ENCODE data around the gene NLGN2. TPM values are rescaled to one million over a fixed set of nuclear protein-coding genes. Genes with fewer than 3 reads are reported as not detected.

NLGN2 gene
- total and polyA plus RNA-seq, 5 experiments from 2014 or later: 0.03 to 14.7 (median 0.23) TPM

GRCh38 chr17:7440113-7440833, 32.6 kb downstream of the NLGN2 start:
- Mint-ChIP-seq H3K27me3 (peaks cover 9 to 65% (median 30%) of the 10 kb centered on the region in 5 donors), H3K4me3 (peak overlapping the region; percentile 80 to 95 (median 86)), H3K27ac (peak overlapping the region in 8 of 10 donors; percentile 3 to 81 (median 74)), H3K9me3 (no peaks in the 10 kb centered on the region), H3K4me1 (peaks cover 27 to 51% (median 42%) of the 10 kb centered on the region in 4 donors), H3K36me3 (no peaks in the 10 kb centered on the region)
- ATAC-seq (no peak), DNase-seq (peak in 5 of 10 donors; percentile 21 to 44 (median 29))
- POLR2A ChIA-PET: interaction anchor here (0.7 to 8.3 kb wide), 12 partner anchors 8 to 396 kb away, joined by 3 to 133 read pairs (median 4); partner anchors contain the start of genes ACAP1, POLR2A, TMEM95 and ZBTB4

GRCh38 chr17:7440834-7441195, 33.2 kb downstream of the NLGN2 start:
- peak overlapping the region in 8 of 10 donors; percentile 80 to 95 (median 86) for H3K4me3 Mint-ChIP-seq
- no peaks in the 10 kb centered on the region for H3K9me3 Mint-ChIP-seq
- H3K36me3 Mint-ChIP-seq: no peaks in the 10 kb centered on the region
- ATAC-seq (no peak), DNase-seq (no peak)
- POLR2A ChIA-PET: interaction anchor here (0.7 to 8.3 kb wide), 10 partner anchors 13 to 395 kb away, joined by 3 to 133 read pairs (median 4); partner anchors contain the start of genes ACAP1, POLR2A and ZBTB4
- H3K4me1 Mint-ChIP-seq: peaks cover 32 to 54% (median 46%) of the 10 kb centered on the region in 4 donors
- H3K27me3 Mint-ChIP-seq: peaks cover 12 to 70% (median 34%) of the 10 kb centered on the region in 5 donors
- H3K27ac Mint-ChIP-seq: peak overlapping the region in 1 of 10 donors; percentile 34

DNA sequence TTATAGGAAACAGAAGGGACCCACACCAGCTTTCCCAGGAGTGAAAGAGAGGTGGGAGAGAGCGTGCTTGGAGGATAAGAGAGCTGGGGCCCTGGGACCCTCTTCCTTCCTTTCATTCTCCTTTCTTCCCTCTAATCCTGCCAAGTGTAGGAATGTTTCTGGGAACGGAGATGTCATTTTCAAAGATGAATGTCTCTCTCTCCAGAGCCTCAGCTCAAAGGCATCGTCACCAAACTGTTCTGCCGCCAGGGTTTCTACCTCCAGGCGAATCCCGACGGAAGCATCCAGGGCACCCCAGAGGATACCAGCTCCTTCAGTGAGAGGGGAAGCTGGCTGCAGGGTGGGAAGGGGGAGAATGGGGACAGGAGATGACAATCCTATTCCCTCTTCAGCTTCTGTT, 33.6 kb downstream of the NLGN2 start:
- Mint-ChIP-seq H3K4me1 (peaks cover 30 to 55% (median 46%) of the 10 kb centered on the region in 4 donors), H3K27ac (no peak overlapping the region), H3K36me3 (no peaks in the 10 kb centered on the region), H3K27me3 (peaks cover 13 to 75% (median 37%) of the 10 kb centered on the region in 5 donors), H3K9me3 (no peaks in the 10 kb centered on the region), H3K4me3 (peak overlapping the region in 1 of 10 donors; percentile 39)
- ATAC-seq: no peak
- DNase-seq: no peak
- POLR2A ChIA-PET: interaction anchor here (0.7 to 8.3 kb wide), 8 partner anchors 13 to 105 kb away, joined by 3 to 133 read pairs (median 4); partner anchors contain the start of genes ACAP1, POLR2A and ZBTB4

GRCh38 chr17:7442142-7442541, 34.5 kb downstream of the NLGN2 start:
- ATAC-seq: no peak
- H3K36me3 Mint-ChIP-seq: no peaks in the 10 kb centered on the region
- H3K4me3 Mint-ChIP-seq: peak overlapping the region in 5 of 10 donors; percentile 1 to 36 (median 23)
- H3K27ac Mint-ChIP-seq: peak overlapping the region in 2 of 10 donors; percentile 7 to 53
- POLR2A ChIA-PET: interaction anchor here (1.5 to 8.3 kb wide), 4 partner anchors 12 to 49 kb away, joined by 3 to 133 read pairs (median 28); partner anchors contain the start of genes POLR2A and ZBTB4
- H3K9me3 Mint-ChIP-seq: no peaks in the 10 kb centered on the region
- peaks cover 16 to 80% (median 38%) of the 10 kb centered on the region in 5 donors for H3K27me3 Mint-ChIP-seq
- peaks cover 29 to 50% (median 44%) of the 10 kb centered on the region in 4 donors for H3K4me1 Mint-ChIP-seq
- no peak for DNase-seq

DNA sequence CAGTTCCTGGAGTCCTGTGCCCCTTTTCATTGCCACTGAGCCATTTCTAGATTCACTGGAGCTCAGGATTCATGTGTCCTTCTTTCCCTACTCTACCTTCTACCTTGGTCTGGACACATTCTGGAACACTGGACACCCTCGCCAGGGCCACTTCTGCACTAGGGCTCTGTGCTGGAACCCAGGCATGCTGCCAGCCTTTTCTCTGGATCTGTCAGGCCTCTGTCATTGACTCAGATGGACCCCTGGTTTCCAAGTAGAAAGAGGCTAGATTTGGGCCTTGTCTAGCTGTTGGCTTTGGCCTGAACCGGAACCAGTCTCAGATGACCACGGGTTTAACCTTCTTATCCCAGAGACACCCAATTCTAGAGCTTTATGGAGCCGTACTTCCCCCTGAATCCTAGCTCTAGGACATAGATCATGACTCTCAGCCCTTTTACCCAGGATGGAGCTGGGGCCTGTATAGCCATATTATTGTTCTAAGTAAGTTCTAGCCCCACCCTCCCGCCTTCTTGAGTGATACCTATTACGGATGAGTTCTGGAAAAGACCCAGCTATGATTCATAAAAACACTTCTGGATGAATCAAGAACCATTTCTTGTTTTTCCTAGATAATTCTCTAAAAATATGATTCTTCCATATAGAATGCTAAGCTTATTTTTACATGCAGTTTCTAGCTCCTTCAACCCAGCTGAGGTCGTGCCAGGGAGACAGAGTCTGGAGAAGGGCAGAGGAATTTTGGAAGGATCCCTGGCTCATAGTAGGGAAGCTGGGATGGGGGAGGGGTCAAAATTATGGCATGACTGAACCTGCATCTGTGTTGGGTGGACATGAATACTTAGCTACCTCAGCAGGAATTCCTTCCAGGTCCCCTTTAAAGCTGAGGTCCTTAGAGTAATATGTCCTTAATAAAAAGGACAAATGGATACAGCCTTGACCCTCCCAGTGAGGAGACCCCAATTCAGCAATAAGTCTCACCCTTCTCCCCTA, 36.1 kb downstream of the NLGN2 start:
- POLR2A ChIA-PET: interaction anchor here (0.6 to 5.7 kb wide), 8 partner anchors 8 to 135 kb away, joined by 3 to 74 read pairs (median 18); partner anchors contain the start of genes POLR2A, SLC35G6, TMEM102 and ZBTB4

GRCh38 chr17:7444682-7445618, 37.3 kb downstream of the NLGN2 start, which contains the start of gene CHRNB1:
Gene CHRNB1, plus strand, starts transcription at chr17:7445061. Its CDS starts 67 bp downstream, at chr17:7445128.
- peak within 1 kb of the TSS in 8 of 10 donors; percentile 7 to 91 (median 62) for H3K27ac Mint-ChIP-seq
- peak within 1 kb of the TSS; percentile 75 to 94 (median 86) for H3K4me3 Mint-ChIP-seq
- H3K36me3 Mint-ChIP-seq: peaks cover 0 to 4% (median 0%) of the 10 kb centered on the region in 3 donors
- H3K9me3 Mint-ChIP-seq: no peaks in the 10 kb centered on the region
- peaks cover 19 to 33% (median 28%) of the 10 kb centered on the region in 4 donors for H3K4me1 Mint-ChIP-seq
- peak; percentile 32 to 38 for ATAC-seq
- DNase-seq: peak in 2 of 10 donors; percentile 23 to 24
- POLR2A ChIA-PET: interaction anchor here (0.6 to 5.7 kb wide), 13 partner anchors 9 to 134 kb away, joined by 3 to 74 read pairs (median 6); partner anchors contain the start of genes POLR2A, SLC35G6, TMEM102 and ZBTB4
- peaks cover 17 to 71% (median 40%) of the 10 kb centered on the region in 5 donors for H3K27me3 Mint-ChIP-seq

More for the DNA sequence above, 36.1 kb downstream of the NLGN2 start:
- Mint-ChIP-seq H3K27me3 (peaks cover 19 to 81% (median 43%) of the 10 kb centered on the region in 5 donors), H3K9me3 (no peaks in the 10 kb centered on the region), H3K36me3 (peaks cover 0 to 4% (median 0%) of the 10 kb centered on the region in 3 donors), H3K4me3 (peak overlapping the region in 5 of 10 donors; percentile 35 to 84 (median 71)), H3K4me1 (peaks cover 24 to 41% (median 34%) of the 10 kb centered on the region in 4 donors), H3K27ac (peak overlapping the region in 1 of 10 donors; percentile 37)
- DNase-seq (no peak), ATAC-seq (no peak)

DNA sequence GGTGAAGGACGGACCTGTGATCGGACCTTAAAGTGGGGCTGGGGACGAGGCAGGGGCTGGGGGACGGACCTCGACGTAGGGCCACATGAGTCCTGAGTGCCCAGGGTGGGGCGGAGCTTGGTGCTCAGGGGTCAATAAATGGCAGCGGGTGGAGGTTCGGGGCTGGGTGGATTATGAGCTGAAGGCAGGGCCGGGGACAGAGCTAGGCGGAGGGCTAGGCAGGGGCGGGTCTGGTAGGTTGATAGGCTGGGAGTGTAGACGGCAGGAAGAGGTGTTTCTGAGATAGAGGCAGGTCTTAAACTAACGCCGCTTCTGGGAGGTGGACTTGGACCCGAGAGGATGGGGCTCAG, 37.9 kb downstream of the NLGN2 start:
- peak overlapping the region in 8 of 10 donors; percentile 7 to 91 (median 62) for H3K27ac Mint-ChIP-seq
- POLR2A ChIA-PET: interaction anchor here (0.8 to 5.7 kb wide), 11 partner anchors 9 to 115 kb away, joined by 3 to 74 read pairs (median 8); partner anchors contain the start of genes POLR2A, SLC35G6, TMEM102 and ZBTB4
- ATAC-seq (peak; percentile 91 to 93), DNase-seq (peak in 7 of 10 donors; percentile 17 to 75 (median 41))
- H3K9me3 Mint-ChIP-seq: no peaks in the 10 kb centered on the region
- H3K27me3 Mint-ChIP-seq: peaks cover 14 to 65% (median 37%) of the 10 kb centered on the region in 5 donors
- H3K36me3 Mint-ChIP-seq: peaks cover 0 to 4% (median 0%) of the 10 kb centered on the region in 3 donors
- peaks cover 16 to 27% (median 24%) of the 10 kb centered on the region in 4 donors for H3K4me1 Mint-ChIP-seq
- H3K4me3 Mint-ChIP-seq: peak overlapping the region; percentile 75 to 94 (median 86)

GRCh38 chr17:7448461-7448860, 40.8 kb downstream of the NLGN2 start:
- Mint-ChIP-seq H3K27me3 (peaks cover 7 to 36% (median 24%) of the 10 kb centered on the region in 5 donors), H3K36me3 (peaks cover 0 to 4% (median 0%) of the 10 kb centered on the region in 3 donors), H3K4me1 (peaks cover 17 to 28% (median 23%) of the 10 kb centered on the region in 4 donors), H3K4me3 (peak overlapping the region in 1 of 10 donors; percentile 37), H3K27ac (peak overlapping the region in 1 of 10 donors; percentile 25), H3K9me3 (no peaks in the 10 kb centered on the region)
- ATAC-seq (no peak), DNase-seq (no peak)
- POLR2A ChIA-PET: interaction anchor here (0.9 to 5.7 kb wide), 4 partner anchors 9 to 37 kb away, joined by 3 to 74 read pairs (median 32); partner anchors contain the start of genes FGF11, POLR2A, SLC35G6 and ZBTB4

DNA sequence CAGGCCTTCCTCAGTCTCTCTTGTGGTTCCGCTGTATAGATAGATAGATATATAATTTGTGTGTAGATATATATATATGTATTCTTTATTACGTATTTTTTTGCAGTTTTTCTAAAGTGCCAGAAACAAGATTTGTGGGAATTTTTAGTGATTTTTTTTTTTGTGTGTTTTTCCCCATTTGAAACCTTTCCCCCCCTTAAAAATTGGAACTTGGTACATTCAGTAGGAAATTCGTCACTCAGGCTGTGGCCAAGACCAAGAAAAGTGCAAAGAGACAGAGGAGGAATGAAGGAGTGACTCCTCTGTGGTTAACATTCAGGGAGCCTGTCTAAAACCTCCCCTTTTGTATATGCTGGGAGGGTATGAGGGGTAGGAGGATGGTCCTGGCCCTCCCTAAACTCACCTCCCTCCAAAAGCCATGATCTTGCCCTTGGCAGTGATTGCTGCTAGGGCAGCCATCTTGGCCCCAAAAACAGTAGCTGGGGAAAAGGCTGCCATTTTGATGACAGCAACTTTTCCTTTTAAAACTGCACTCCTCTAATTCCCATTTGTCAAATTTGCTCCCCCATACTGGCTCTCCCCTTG, 52.4 kb downstream of the NLGN2 start:
- DNase-seq (no peak), ATAC-seq (no peak)
- H3K4me1 Mint-ChIP-seq: peaks cover 13 to 28% (median 23%) of the 10 kb centered on the region in 4 donors
- no peak overlapping the region for H3K4me3 Mint-ChIP-seq
- peaks cover 0 to 26% (median 4%) of the 10 kb centered on the region in 3 donors for H3K36me3 Mint-ChIP-seq
- H3K27ac Mint-ChIP-seq: peak overlapping the region in 5 of 10 donors; percentile 31 to 70 (median 55)
- no peaks in the 10 kb centered on the region for H3K9me3 Mint-ChIP-seq
- POLR2A ChIA-PET: interaction anchor here (0.9 to 18.5 kb wide), 5 partner anchors 16 to 101 kb away, joined by 3 to 295 read pairs (median 3); partner anchors contain the start of genes POLR2A, SLC35G6, TMEM102 and ZBTB4
- no peaks in the 10 kb centered on the region for H3K27me3 Mint-ChIP-seq
